Astrocyte of the hippocampus (primary cell): ENCODE measurements around the gene IRF2BP2.

Source experiments
- DNase-seq: peaks from one replicate; pipeline ENCODE4 v3.0.0; 2011; ENCODE audit warnings: low read depth, low spot score

IRF2BP2 gene

GRCh38 chr1:234613128-234613875 lies 3.3 kb upstream of the IRF2BP2 start:
- DNase-seq: peak; percentile 53

- DNase-seq: peak; percentile 97
Measured at GRCh38 chr1:234612352-234613127, 2.6 kb upstream of the IRF2BP2 start.

GRCh38 chr1:234611847-234612351 lies 1.9 kb upstream of the IRF2BP2 start:
- DNase-seq: peak; percentile 70

- DNase-seq: peak; percentile 91
Measured at GRCh38 chr1:234611225-234611846, 1.4 kb upstream of the IRF2BP2 start.

GRCh38 chr1:234610666-234611224 lies 767 bp upstream of the IRF2BP2 start:
- peak; percentile 99 for DNase-seq

- DNase-seq: no peak
Measured at GRCh38 chr1:234609691-234610042, 311 bp downstream of the IRF2BP2 start.

- peak; percentile 86 for DNase-seq
Measured at GRCh38 chr1:234608911-234609690, 877 bp downstream of the IRF2BP2 start.

GRCh38 chr1:234608025-234608910 lies 1.7 kb downstream of the IRF2BP2 start:
- peak; percentile 91 for DNase-seq

GRCh38 chr1:234607109-234608024 lies 2.6 kb downstream of the IRF2BP2 start:
- peak; percentile 66 for DNase-seq

- DNase-seq: no peak
Measured at GRCh38 chr1:234606784-234607108, 3.2 kb downstream of the IRF2BP2 start.

GRCh38 chr1:234605983-234606783 lies 3.8 kb downstream of the IRF2BP2 start:
- peak; percentile 70 for DNase-seq

GRCh38 chr1:234605399-234605982 lies 4.5 kb downstream of the IRF2BP2 start:
- no peak for DNase-seq

GRCh38 chr1:234604495-234605398 lies 5.2 kb downstream of the IRF2BP2 start:
- peak; percentile 59 for DNase-seq

- DNase-seq: peak; percentile 68
Measured at GRCh38 chr1:234603221-234604204, 6.5 kb downstream of the IRF2BP2 start.

GRCh38 chr1:234602334-234603220 lies 7.4 kb downstream of the IRF2BP2 start:
- DNase-seq: peak; percentile 93
